A673 (cell line): ENCODE data around the gene DPYD.

ENCODE experiments used
- EZH2 ChIP-seq: fragments of 200-600 bp; sonication (generic); IDR thresholded peaks from 2 replicates; pipeline ENCODE4 v1.6.1; 2017; ENCODE audit warnings: borderline replicate concordance, low read depth, mild to moderate bottlenecking, mixed read lengths, antibody characterized with exemption, low read length; ENCODE audit not compliant: poor library complexity, severe bottlenecking
- TF ChIP-seq, protein P1 (sequence below): fragments of 300-800, 200-600 bp; sonication (generic); conservative IDR thresholded peaks from 2 replicates; pipeline ENCODE4 v1.5.1; 2017; ENCODE audit warnings: low read depth, mild to moderate bottlenecking, antibody characterized with exemption, low read length, moderate library complexity, mixed read lengths

- TF ChIP-seq, protein P1, sequence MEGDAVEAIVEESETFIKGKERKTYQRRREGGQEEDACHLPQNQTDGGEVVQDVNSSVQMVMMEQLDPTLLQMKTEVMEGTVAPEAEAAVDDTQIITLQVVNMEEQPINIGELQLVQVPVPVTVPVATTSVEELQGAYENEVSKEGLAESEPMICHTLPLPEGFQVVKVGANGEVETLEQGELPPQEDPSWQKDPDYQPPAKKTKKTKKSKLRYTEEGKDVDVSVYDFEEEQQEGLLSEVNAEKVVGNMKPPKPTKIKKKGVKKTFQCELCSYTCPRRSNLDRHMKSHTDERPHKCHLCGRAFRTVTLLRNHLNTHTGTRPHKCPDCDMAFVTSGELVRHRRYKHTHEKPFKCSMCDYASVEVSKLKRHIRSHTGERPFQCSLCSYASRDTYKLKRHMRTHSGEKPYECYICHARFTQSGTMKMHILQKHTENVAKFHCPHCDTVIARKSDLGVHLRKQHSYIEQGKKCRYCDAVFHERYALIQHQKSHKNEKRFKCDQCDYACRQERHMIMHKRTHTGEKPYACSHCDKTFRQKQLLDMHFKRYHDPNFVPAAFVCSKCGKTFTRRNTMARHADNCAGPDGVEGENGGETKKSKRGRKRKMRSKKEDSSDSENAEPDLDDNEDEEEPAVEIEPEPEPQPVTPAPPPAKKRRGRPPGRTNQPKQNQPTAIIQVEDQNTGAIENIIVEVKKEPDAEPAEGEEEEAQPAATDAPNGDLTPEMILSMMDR: peak; percentile 58
- no peak for TF ChIP-seq EZH2
These were observed 734.5 kb downstream of the DPYD start for GRCh38 chr1:97186381-97186780.
